ENCODE measurements around the gene NUDT3.

NUDT3 gene

DNA sequence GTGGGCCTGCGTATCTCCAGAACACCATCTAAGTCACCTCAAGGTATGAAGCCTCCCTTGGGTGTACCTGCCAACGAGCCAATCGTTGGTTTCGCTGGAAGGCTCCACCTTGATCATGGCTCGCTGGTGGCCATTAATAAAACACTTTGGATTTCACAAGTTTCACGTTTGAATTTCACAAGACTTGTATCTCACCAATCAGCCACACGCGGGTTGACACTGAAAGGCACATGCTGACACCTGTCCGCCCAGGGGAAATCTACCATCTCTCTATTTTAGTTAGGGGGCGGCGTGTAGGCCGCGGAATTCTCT, 156.4 kb downstream of the NUDT3 start:
- DNase-seq, result no peak

DNA sequence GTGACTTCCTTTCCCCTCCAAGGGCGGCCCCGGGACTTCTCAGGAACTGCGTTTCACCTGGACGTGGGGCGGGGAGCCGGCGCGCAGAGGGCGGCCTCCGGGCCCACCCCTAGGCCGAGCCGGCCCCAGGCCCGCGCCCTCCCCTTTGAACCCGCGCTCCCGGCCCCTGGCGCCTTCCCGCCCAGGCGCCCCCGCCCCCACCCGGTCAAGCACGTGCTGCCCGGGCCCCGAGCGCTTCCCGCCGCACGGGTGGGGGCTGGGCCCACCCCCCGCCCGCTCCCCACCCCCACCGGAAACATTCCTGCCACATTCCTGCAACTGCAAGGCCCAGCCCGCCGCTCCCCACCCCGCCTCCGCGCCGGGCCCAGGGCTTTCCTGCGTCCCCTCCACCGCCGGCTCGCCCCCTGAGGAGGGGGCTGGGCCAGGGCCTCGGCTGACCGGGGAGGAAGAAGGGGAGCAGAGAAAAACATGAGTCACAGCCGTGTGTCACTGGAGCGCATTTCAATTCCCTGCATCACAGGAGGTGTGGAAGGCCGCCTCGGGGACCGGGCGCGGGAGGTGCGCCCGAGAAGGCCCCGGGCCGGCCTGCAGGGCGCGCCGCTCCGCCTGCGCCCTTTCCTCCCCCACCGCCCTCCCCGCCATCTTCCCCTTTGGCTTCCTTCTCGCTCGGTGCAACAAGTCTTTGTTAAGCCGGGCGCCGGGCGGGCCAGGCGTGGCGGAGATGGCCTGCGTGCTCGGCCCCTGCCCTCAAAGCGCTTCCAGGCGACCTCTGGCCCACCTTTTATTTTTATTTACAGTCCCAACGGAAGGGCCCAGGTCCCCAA, 156.9 kb downstream of the NUDT3 start:
- DNase-seq, result no peak

DNA sequence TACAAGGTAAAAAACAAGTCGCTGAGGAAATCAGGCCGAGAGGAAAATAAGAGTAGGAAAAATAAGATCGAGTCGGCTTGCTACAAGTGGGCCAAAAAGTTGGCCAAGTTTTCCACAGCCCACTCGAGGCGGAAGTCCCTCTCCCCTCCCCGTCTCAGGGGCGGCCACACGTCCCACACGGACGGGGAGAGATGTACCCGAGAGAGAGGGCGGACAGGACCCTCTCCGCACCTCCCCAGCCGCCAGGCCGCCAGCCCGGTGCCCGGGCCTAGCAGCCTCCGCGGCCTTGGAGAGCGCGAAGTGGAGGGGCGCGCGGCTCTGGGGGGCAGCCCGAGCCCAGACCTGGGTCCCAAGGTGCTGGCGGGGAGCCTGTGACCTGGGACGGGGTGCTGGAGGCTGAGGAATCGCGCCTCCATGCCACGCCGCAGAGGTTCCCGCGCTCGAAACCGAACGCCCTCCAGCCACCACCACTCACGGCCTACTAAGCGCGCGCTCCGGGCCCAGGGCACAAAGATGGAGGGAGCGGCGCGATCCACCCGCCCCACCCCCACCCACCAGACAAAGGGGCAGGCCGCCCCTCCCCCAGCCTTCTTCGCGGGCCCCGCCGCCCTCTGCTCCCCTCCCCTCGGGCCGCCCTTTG, 157.7 kb downstream of the NUDT3 start:
- no peak for DNase-seq

DNA sequence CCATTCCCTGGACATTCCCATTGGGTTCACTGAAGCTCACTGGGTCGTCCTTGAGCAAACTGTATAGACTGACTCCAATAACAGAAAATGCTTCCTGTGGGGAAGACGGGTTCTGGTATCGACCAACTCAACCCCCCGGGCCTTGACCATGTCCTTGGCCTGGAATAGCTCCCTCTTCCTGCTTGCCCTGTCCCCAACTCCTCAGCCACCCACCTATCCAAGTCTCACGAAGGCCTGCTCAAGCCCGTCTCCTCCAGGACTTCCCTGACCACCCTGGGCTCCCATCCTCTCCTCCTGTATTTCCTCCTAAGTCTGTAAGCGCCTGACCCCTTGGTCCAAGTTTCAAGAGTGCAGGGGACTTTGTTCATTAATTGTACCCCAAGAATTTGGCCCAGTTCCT, 158.6 kb downstream of the NUDT3 start:
- no peak for DNase-seq

DNA sequence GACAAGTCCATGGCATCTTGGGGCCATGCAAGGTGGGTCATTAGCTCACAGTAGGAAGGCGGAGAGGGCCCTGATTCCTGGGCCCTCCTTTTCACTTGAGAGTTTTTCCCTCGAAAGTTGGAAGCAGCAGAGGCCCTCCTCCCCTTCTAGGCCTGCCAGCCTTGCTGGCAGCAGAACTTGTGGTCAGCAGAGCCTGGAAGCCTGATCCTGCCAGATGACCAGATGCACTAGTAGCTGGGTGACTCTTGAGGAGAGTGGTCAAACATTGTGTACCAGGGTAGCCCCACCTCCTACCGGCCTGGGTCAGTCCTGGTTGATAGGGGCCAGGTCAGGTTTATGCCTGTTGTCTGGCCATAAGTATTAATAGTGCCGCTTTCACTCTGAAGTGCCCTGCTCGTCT, 159.6 kb downstream of the NUDT3 start:
- no peak for DNase-seq

DNA sequence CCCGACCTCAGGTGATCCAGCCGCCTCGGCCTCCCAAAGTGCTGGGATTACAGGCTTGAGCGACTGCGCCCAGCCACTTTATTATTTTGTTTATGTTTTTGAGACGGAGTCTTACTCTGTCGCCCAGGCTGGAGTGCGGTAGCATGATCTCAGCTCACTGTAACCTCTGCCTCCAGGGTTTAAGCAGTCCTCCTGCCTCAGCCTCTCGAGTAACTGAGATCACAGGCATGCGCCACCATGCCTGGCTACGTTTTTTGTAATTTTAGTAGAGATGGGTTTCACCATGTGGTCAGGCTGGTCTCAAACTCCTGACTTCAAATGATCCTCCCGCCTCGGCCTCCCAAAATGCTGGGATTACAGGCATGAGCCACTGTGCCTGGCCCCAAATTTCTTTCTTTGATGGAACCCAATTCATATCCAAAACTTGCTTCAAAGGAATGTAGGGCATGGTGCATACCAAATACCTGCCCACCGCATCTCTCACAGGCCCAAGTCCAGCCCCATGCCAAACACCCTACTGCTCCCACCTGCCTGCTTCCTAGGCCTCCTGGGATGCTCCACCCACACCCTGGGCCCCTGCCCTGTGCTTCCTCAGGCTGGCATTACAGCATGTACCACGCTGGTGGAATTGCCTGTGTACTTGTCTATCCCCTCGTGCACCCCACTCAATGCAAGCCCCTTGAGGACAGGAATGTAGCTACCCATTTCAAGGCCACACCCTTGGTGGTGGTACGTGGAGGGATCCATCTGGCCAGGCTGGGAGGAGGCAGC, 160.7 kb downstream of the NUDT3 start:
- DNase-seq, result no peak

DNA sequence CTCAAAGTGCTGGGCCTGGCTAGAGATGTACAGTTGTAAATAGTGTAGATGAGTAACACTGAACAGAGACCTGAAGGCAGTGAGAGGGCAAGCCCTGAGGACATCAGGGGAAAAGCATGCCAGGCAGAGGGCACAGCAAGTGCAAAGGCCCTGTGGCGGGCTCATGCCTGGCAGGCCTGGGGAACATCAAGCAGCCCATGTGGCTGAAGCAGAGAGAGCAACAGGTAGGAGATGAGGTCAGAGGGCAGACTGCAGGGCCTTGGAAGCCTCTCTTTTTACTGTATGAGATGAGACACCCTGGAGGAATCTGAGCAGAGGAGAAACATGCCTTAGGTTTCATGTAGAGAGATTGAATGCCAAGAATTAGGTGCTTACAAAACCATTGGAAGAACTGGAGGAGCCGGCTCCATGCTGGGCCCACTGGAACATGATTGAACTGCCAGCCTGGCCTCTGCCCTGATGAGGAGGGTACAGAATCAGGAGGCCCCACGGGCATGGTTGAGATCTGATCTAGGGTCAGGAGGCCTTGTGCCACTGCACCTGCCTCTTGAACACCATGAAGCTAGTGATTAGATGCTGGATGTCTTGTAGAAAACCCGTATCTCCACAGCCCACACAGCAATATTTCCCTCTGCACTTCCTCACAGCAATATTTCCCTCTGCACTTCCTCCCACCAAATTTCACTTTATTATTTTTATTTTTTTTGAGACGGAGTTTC, 161.7 kb downstream of the NUDT3 start:
- no peak for DNase-seq

DNA sequence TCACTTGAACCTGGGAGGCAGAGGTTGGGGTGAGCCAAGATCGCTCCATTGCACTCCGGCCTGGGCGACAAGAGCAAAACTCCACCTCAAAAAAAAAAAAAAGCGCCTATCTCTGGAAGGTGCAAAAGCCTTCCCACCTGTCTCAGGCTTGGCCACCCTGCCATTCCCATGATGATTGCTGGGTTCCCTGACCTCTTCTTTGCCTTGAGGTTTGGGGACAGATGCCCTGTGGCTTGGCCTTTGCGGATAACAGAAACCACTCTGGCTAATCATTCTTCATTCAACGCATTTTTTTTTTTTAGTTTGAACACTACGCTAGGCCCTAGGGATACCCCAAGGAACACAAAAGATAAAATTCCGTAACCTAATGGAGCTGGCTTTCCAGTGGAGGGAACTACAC, 162.6 kb downstream of the NUDT3 start:
- DNase-seq, result no peak
